Keratinocyte (primary cell): Measurements from ENCODE around the gene KRTAP1-1.
"Not testable (repeated sequence)": the region's sequence is repeated elsewhere in the genome, so short reads cannot be mapped to it uniquely, and the experiment has no call there.

ENCODE experiments used
- EZH2 ChIP-seq: IDR thresholded peaks from one replicate; pipeline ENCODE4 v1.6.1; 2012; ENCODE audit warnings: inconsistent platforms, mild to moderate bottlenecking, low read length, moderate library complexity
- TF ChIP-seq, protein P1 (sequence below), 3 experiments: IDR thresholded peaks in 1 of 3; conservative IDR thresholded peaks in 1 of 3; optimal IDR thresholded peaks in 1 of 3; 2 replicates in 2 of 3; 3 replicates in 1 of 3; pipeline versions ENCODE3 to v1.5.1; 2011; ENCODE audit warnings: low read length in 3 of 3, mild to moderate bottlenecking in 3 of 3, moderate library complexity in 2 of 3, control low read depth in 1 of 3, inconsistent platforms in 1 of 3; ENCODE audit not compliant: insufficient read depth in 2 of 3; ENCODE audit errors: extremely low read depth in 1 of 3

GRCh38 chr17:41046735-41047465, 5.7 kb upstream of the KRTAP1-1 start, which contains the start of gene KRTAP2-1:
- TF ChIP-seq, protein P1, sequence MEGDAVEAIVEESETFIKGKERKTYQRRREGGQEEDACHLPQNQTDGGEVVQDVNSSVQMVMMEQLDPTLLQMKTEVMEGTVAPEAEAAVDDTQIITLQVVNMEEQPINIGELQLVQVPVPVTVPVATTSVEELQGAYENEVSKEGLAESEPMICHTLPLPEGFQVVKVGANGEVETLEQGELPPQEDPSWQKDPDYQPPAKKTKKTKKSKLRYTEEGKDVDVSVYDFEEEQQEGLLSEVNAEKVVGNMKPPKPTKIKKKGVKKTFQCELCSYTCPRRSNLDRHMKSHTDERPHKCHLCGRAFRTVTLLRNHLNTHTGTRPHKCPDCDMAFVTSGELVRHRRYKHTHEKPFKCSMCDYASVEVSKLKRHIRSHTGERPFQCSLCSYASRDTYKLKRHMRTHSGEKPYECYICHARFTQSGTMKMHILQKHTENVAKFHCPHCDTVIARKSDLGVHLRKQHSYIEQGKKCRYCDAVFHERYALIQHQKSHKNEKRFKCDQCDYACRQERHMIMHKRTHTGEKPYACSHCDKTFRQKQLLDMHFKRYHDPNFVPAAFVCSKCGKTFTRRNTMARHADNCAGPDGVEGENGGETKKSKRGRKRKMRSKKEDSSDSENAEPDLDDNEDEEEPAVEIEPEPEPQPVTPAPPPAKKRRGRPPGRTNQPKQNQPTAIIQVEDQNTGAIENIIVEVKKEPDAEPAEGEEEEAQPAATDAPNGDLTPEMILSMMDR (optimal IDR thresholded peaks at IDR 0.05 in 1 of 3, IDR thresholded peaks at IDR 0.05 in 1 of 3, conservative IDR thresholded peaks at IDR 0.05 in 1 of 3; ENCODE audit: extremely low read depth in 1 of 3, insufficient read depth in 2 of 3, low read length in 3 of 3): not testable (repeated sequence)
- TF ChIP-seq EZH2: not testable (repeated sequence)
